ENCODE results near the gene SLU7. TPM values are rescaled to one million over a fixed set of nuclear protein-coding genes. Genes with fewer than 3 reads are reported as not detected.

Gene SLU7
- total and polyA plus RNA-seq, 2 donors (not counting 3 experiments of a cell fraction or from before 2014, with no cell fraction given): 10.2 to 48.2 TPM

DNA sequence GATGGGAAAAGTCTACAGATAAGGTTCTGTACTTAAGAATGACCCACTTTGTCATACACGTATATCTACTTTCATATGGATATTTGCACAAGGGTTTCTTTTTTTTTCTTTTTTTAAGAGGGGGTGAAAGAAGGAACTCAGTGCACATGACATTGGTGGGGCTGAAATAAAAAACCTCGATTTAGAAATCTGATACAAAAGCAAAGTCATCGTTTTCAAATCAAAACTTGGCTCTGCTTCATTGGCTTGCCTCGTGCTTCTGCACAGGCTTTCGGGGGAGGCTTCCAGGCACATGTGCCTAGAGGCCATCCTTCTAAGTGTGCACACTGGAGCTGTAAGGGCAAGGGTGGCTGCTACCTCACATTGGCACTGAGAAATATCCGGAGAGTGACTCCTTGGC, 33.9 kb upstream of the SLU7 start:
- peak overlapping the region; percentile 12 for H2AFZ ChIP-seq (ENCODE audit: low read depth, low read length)
- no peak overlapping the region for H3K4me3 ChIP-seq (replicated peaks in 1 of 3; ENCODE audit: insufficient read depth in 1 of 3, low read depth in 1 of 3, low read length in 3 of 3)
- DNase-seq (ENCODE audit: low read depth, low spot score) (no peak), FAIRE-seq (no peak)
- H3K27ac ChIP-seq (ENCODE audit: insufficient read depth, low read depth, low read length): no peak overlapping the region
- no peaks in the 10 kb centered on the region for H3K9me1 ChIP-seq (replicated peaks; ENCODE audit: control insufficient read depth, extremely low read depth, insufficient read depth, low read length)
- CTCF ChIA-PET: interaction anchor here (1.5 kb wide), 1 partner anchor 14 kb away, joined by 7 read pairs; no protein-coding TSS in a partner anchor
- no TSS peak for BruUV-seq (replicated peaks)
- POLR2A ChIA-PET: no interaction called here
- H3K79me2 ChIP-seq (ENCODE audit: control insufficient read depth, insufficient read depth, low read length): no peaks in the 10 kb centered on the region
- dilution Hi-C loops (cut with MboI; ENCODE audit: extremely low pct_ligation_motif_present, low sequenced_read_pairs) (no loop called here), intact Hi-C loops (cut with micrococcal nuclease) (no loop called here)
- no peaks in the 10 kb centered on the region for H3K9me3 ChIP-seq (replicated peaks; ENCODE audit: control insufficient read depth, insufficient read depth, low read length)
- TF ChIP-seq POLR2AphosphoS5 (IDR thresholded peaks at IDR 0.05; ENCODE audit: insufficient read depth, low read depth, low read length): no peak
- no peak for TF ChIP-seq GATA2 (IDR thresholded peaks at IDR 0.05; ENCODE audit: insufficient read depth, insufficient read length, low read depth, low read length)
- no peak for TF ChIP-seq POLR2A (IDR thresholded peaks at IDR 0.05; ENCODE audit: low read depth, low read length)
- no peaks in the 10 kb centered on the region for H4K20me1 ChIP-seq (replicated peaks; ENCODE audit: control insufficient read depth, extremely low read depth, insufficient read depth, low read length)
- H3K4me1 ChIP-seq (ENCODE audit: control insufficient read depth, extremely low read depth, insufficient read depth, low read length): peaks cover 41% of the 10 kb centered on the region
- H3K9ac ChIP-seq (replicated peaks; ENCODE audit: extremely low read depth, insufficient read depth, low read length): no peak overlapping the region
- H3K4me2 ChIP-seq (ENCODE audit: insufficient read depth, low read length): no peak overlapping the region
- H3K36me3 ChIP-seq (ENCODE audit: control insufficient read depth in 2 of 2, extremely low read depth in 1 of 2, insufficient read depth in 2 of 2, low read length in 2 of 2): no peaks in the 10 kb centered on the region
- no peaks in the 10 kb centered on the region for H3K27me3 ChIP-seq (ENCODE audit: control insufficient read depth in 2 of 2, insufficient read depth in 2 of 2, low read length in 2 of 2)

GRCh38 chr5:160452036-160452435, 33.2 kb upstream of the SLU7 start:
- no peaks in the 10 kb centered on the region for H3K79me2 ChIP-seq (ENCODE audit: control insufficient read depth, insufficient read depth, low read length)
- ChIA-PET CTCF (interaction anchor here (1.5 kb wide), 1 partner anchor 13 kb away, joined by 4 read pairs; no protein-coding TSS in a partner anchor), POLR2A (no interaction called here)
- DNase-seq (ENCODE audit: low read depth, low spot score) (no peak), FAIRE-seq (peak; percentile 40)
- H4K20me1 ChIP-seq (replicated peaks; ENCODE audit: control insufficient read depth, extremely low read depth, insufficient read depth, low read length): no peaks in the 10 kb centered on the region
- dilution Hi-C loops (cut with MboI; ENCODE audit: extremely low pct_ligation_motif_present, low sequenced_read_pairs): no loop called here
- no TSS peak for BruUV-seq (replicated peaks)
- no peak for TF ChIP-seq EZH2 (IDR thresholded peaks at IDR 0.05; ENCODE audit: borderline replicate concordance, low read depth, low read length, severe bottlenecking)
- no peak for TF ChIP-seq POLR2A (IDR thresholded peaks at IDR 0.05; ENCODE audit: low read depth, low read length)
- TF ChIP-seq, protein P1, sequence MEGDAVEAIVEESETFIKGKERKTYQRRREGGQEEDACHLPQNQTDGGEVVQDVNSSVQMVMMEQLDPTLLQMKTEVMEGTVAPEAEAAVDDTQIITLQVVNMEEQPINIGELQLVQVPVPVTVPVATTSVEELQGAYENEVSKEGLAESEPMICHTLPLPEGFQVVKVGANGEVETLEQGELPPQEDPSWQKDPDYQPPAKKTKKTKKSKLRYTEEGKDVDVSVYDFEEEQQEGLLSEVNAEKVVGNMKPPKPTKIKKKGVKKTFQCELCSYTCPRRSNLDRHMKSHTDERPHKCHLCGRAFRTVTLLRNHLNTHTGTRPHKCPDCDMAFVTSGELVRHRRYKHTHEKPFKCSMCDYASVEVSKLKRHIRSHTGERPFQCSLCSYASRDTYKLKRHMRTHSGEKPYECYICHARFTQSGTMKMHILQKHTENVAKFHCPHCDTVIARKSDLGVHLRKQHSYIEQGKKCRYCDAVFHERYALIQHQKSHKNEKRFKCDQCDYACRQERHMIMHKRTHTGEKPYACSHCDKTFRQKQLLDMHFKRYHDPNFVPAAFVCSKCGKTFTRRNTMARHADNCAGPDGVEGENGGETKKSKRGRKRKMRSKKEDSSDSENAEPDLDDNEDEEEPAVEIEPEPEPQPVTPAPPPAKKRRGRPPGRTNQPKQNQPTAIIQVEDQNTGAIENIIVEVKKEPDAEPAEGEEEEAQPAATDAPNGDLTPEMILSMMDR (IDR thresholded peaks at IDR 0.05; ENCODE audit: extremely low read depth in 1 of 2, insufficient read depth in 1 of 2, low read depth in 1 of 2, low read length in 2 of 2): no peak
- TF ChIP-seq MYC (IDR thresholded peaks at IDR 0.05; ENCODE audit: low read depth, low read length): no peak
- no peak for TF ChIP-seq GATA2 (IDR thresholded peaks at IDR 0.05; ENCODE audit: insufficient read depth, insufficient read length, low read depth, low read length)
- no peaks in the 10 kb centered on the region for H3K9me3 ChIP-seq (replicated peaks; ENCODE audit: control insufficient read depth, insufficient read depth, low read length)
- no peaks in the 10 kb centered on the region for H3K9me1 ChIP-seq (replicated peaks; ENCODE audit: control insufficient read depth, extremely low read depth, insufficient read depth, low read length)
- no peak overlapping the region for H3K4me2 ChIP-seq (ENCODE audit: insufficient read depth, low read length)
- intact Hi-C loops (cut with micrococcal nuclease): no loop called here
- H3K27ac ChIP-seq (ENCODE audit: insufficient read depth, low read depth, low read length): peak overlapping the region; percentile 46
- peaks cover 41% of the 10 kb centered on the region for H3K4me1 ChIP-seq (ENCODE audit: control insufficient read depth, extremely low read depth, insufficient read depth, low read length)
- no peak overlapping the region for H3K4me3 ChIP-seq (replicated peaks in 1 of 3; ENCODE audit: insufficient read depth in 1 of 3, low read depth in 1 of 3, low read length in 3 of 3)
- no peaks in the 10 kb centered on the region for H3K27me3 ChIP-seq (ENCODE audit: control insufficient read depth in 2 of 2, insufficient read depth in 2 of 2, low read length in 2 of 2)
- no peak overlapping the region for H3K9ac ChIP-seq (replicated peaks; ENCODE audit: extremely low read depth, insufficient read depth, low read length)
- no peaks in the 10 kb centered on the region for H3K36me3 ChIP-seq (ENCODE audit: control insufficient read depth in 2 of 2, extremely low read depth in 1 of 2, insufficient read depth in 2 of 2, low read length in 2 of 2)
- H2AFZ ChIP-seq (ENCODE audit: low read depth, low read length): no peak overlapping the region
